ENCODE data around the gene UBE2C.
"Not testable (repeated sequence)": the region's sequence is repeated elsewhere in the genome, so short reads cannot be mapped to it uniquely, and the experiment has no call there.

UBE2C gene

GRCh38 chr20:45782890-45783289 is 29.6 kb upstream of the UBE2C start:
- no peak for DNase-seq (ENCODE audit: extremely low read depth, low read depth)
- TF ChIP-seq CTCF (IDR thresholded peaks at IDR 0.05; ENCODE audit: low read depth, low read length, missing control alignments): no peak

GRCh38 chr20:45783656-45784294 is 28.7 kb upstream of the UBE2C start:
- TF ChIP-seq CTCF (IDR thresholded peaks at IDR 0.05; ENCODE audit: low read depth, low read length, missing control alignments): no peak
- no peak for DNase-seq (ENCODE audit: extremely low read depth, low read depth)

More at GRCh38 chr20:45782890-45783289, 29.6 kb upstream of the UBE2C start:
- no peak overlapping the region for H3K4me3 ChIP-seq (replicated peaks; ENCODE audit: low read depth, low read length)

GRCh38 chr20:45788351-45788750 is 24.1 kb upstream of the UBE2C start:
- TF ChIP-seq CTCF (IDR thresholded peaks at IDR 0.05; ENCODE audit: low read depth, low read length, missing control alignments): no peak
- no peak overlapping the region for H3K4me3 ChIP-seq (replicated peaks; ENCODE audit: low read depth, low read length)
- DNase-seq (ENCODE audit: extremely low read depth, low read depth): no peak

More at GRCh38 chr20:45783656-45784294, 28.7 kb upstream of the UBE2C start:
- H3K4me3 ChIP-seq (replicated peaks; ENCODE audit: low read depth, low read length): no peak overlapping the region

GRCh38 chr20:45792317-45793118 is 19.9 kb upstream of the UBE2C start:
- DNase-seq (ENCODE audit: extremely low read depth, low read depth): no peak
- TF ChIP-seq CTCF (IDR thresholded peaks at IDR 0.05; ENCODE audit: low read depth, low read length, missing control alignments): no peak
- H3K4me3 ChIP-seq (replicated peaks; ENCODE audit: low read depth, low read length): peak overlapping the region; percentile 96

GRCh38 chr20:45796337-45797065 is 15.9 kb upstream of the UBE2C start:
- no peak for DNase-seq (ENCODE audit: extremely low read depth, low read depth)
- TF ChIP-seq CTCF (IDR thresholded peaks at IDR 0.05; ENCODE audit: low read depth, low read length, missing control alignments): no peak
- no peak overlapping the region for H3K4me3 ChIP-seq (replicated peaks; ENCODE audit: low read depth, low read length)

GRCh38 chr20:45797510-45797909 is 14.9 kb upstream of the UBE2C start:
- not testable (repeated sequence) for DNase-seq (ENCODE audit: extremely low read depth, low read depth)

GRCh38 chr20:45797955-45798354 is 14.5 kb upstream of the UBE2C start:
- H3K4me3 ChIP-seq (replicated peaks; ENCODE audit: low read depth, low read length); DNase-seq (ENCODE audit: extremely low read depth, low read depth): not testable (repeated sequence)

More at GRCh38 chr20:45797510-45797909, 14.9 kb upstream of the UBE2C start:
- H3K4me3 ChIP-seq (replicated peaks; ENCODE audit: low read depth, low read length): not testable (repeated sequence)

Measured in HFF-Myc (cell line).